HS-27A (cell line): ENCODE measurements around the gene LBP.
"Not testable (repeated sequence)": the region's sequence is repeated elsewhere in the genome, so short reads cannot be mapped to it uniquely, and the experiment has no call there.

Experiments
- DNase-seq: peaks from one replicate; pipeline ENCODE4 v3.0.0-alpha.2; 2012; ENCODE audit warnings: low read depth, missing footprints

LBP gene

DNA sequence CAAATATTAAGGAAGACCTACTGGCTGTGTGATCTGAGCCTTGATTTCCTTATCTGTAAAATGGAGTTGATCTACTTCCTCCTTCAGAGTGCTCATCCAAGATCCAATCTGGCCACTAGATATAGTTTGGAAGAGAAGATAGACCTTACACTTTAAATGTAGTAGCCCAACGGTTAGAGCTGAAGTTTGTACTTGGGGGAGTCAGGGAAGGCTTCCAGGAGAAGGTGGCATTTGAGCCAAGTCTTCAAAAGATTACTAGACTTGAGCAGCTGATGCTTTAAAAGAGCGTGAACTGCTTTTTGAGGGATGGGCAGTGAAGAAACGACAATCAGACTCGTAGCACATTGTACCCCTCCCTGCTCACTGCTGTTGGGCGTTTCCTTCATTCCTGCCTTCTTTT lies 3.6 kb downstream of the LBP start:
- DNase-seq: no peak

DNA sequence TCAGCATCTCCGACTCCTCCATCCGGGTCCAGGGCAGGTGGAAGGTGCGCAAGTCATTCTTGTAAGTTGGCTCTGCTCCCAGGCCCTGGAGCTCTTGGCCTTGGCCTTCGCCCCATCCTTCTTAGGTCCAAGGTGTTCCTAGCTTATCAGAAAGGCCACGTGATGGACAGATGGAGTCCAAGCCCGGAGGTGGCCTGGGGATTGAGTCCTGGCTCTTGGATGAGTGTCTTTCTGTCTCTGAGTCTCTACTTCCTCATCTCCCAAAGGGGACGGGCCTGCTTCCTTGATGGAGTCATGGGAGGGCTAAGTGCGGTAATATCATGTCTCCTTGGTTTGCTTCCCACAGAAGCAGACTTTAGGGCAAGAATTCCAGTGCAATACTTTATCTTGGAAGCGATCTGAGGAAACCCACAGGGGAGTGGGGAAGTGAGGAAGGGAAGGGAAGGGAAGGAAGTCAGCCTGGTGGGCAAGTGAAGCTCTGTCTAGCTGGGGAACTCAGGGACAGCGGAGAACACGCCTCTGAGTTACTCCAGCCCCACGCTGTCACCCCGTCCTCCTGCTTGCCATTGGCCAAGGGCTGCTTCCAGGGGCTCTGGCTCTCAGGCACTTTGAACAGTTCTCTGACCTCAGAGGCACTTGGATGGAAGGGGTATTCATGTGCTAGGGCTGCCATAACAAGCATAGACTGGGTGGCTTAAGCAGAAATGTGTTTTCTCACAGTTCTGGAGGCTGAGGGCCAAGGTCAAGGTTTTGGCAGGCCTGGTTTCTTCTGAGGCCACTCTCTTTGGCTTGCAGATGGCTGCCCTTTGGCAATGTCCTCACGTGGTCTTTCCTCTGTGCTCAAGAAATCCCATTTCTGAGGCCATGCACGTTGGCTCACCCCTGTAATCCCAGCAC lies 4.8 kb downstream of the LBP start:
- no peak for DNase-seq

DNA sequence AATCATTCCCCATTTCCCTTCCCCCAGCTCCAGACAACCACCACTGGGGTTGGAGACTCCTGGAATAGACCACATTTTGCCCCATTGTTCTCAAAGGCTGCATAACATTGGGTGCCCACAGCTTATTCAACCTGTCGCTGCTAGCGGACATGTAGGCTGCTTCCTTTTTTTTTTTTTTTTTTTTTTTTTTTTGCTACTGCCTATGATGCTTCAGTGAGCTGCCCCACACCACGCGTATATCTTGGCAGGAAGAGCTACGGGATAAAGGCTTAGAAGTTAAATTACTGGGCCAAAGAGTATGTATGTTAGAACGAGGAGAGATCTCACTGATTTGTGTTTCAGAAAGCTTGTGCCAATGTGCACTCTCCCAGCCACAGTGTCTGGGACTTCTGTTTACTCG lies 7.0 kb downstream of the LBP start:
- DNase-seq: no peak

DNA sequence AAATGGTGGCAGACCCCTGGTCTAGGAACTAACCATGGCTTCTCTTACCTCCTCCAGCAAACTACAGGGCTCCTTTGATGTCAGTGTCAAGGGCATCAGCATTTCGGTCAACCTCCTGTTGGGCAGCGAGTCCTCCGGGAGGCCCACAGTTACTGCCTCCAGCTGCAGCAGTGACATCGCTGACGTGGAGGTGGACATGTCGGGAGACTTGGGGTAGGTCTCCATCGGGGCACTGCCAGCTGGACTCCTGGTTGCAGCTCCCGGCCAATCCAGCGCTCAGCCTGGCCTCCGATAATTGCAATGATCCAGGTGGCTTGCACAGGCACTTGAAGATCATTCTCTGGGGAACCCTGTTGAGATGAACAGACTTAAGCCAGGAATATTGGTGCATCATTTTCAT lies 7.9 kb downstream of the LBP start:
- no peak for DNase-seq

DNA sequence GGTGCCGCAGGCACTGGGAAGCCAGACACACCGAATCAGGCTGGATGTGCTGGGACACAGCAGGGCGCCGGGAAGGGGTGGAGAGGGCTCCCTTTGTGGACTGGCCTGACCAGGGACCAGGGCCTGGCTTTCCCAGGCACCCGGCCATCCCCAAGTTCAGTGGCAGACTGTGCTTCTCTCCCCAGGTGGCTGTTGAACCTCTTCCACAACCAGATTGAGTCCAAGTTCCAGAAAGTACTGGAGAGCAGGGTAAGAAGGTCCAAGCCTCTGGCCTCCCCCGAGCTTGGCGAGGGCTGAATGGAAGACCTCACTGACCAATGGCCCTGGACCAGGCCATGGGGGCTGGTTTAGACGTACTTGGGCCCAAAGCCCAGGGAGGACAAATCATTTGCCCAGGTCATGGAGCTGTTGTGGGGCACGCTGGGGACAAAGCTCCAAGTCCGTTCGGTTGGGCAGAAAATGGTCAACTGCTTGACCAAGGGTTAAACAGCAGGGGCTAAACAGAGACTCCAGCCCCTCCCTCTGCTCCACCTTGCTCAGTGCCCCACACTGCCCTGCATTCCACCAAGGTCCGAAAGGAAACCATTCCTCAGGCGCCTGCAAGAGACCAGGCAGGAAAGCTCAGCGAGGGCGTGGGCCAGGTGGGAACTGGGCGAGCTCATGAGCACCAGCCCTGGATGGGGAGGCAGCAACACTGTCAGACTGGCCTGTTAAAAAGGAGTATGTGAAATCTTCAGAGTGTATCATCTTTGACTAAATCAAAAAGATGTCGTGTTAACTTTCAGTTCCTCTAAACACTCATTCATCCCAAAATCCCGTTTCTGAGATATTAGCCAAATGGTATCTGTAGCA lies 9.1 kb downstream of the LBP start:
- DNase-seq: no peak

DNA sequence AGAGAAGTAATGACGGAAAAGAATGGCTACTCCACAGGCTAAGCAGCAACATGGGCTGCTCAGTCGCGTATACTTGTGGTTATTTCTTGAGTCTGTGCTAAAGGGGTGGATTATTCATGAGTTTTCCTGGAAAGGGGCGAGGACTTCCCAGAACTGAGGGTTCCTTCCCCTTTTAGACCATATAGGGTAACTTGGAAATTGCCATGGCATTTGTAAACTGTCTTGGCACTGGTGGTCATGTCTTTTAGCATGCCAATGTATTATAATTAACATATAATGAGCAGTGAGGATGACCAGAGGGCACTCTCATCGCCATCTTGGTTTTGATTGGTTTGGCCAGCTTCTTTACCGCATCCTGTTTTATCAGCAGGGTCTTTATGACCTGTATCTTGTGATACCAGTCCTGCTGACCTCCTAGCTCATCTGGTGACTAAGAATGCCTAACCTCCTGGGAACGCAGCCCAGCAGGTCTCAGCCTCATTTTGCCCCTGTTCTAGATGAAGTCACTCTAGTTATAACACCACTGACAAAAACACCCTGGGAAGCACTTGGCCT lies 11.4 kb downstream of the LBP start:
- DNase-seq: no peak

DNA sequence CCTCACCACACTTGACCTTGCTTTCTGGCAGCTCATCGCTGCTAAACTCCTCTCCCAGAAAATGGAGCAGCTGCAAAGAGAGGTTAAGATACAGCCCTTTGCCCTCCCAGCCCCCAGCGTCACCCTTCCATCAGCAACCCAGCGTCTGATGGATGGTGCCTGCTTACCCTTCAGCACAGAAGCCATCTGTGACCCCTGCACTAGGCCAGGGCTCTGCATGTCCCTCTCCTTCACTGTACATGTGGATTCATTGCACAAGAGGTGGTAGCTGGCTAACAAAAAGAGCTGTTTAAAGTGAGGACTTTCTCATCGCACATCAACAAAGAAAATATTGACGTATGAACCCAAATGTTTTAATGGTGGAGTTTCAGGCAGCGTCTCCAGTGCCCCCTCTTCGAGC lies 12.3 kb downstream of the LBP start:
- no peak for DNase-seq

DNA sequence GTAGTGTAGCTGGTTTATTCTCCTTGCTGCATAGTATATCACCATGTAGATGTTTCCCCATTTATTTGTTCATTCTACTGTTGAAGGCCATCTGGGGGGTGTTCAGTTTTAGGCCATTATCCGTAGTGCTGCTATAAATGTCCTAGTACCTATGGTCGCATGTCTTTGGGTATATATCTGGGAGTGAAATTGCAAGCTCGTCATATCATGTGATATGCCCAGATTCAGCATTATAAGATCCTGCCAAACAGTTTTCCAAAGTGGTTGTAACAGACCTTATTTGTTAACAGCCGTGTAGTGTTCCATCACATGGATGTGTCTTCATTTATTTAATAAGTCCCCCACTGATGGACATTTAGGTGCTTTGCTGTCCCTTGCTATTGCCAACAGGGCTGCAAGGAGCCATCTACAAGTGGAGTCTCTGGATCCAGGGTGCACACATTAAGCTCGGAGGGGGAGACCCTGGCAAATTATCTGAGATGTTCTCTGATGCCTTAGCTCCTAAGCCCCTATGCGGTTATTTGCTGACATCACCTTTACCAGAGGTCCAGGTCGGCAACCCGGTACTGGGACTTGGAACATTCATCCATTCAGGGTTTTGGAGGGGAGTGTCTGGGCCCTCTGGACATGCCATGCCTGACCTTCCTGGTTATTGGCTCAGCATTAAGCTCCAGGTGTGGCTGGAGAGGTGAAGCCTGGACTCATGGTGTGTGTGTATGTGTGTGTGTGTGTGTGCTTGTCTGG lies 16.9 kb downstream of the LBP start:
- no peak for DNase-seq

DNA sequence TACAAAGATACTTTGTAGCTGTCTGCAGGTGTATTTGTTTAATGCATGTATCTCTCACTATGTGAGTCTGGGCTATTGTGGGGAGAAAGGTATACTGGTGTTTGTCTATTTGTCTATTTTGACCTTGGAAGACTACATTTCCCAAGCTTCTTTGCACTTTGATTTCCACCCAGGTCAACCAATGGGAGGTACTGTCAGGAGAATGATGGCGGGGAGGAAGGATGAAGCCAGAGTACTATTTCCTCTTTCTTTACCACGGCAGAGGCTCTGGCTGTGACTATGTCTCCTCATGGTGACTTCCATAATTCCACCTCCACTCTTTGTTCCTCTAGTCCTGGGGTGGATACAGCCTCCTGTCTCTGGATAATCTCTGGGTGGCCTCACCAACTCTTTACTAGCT lies 23.1 kb downstream of the LBP start:
- DNase-seq: no peak

DNA sequence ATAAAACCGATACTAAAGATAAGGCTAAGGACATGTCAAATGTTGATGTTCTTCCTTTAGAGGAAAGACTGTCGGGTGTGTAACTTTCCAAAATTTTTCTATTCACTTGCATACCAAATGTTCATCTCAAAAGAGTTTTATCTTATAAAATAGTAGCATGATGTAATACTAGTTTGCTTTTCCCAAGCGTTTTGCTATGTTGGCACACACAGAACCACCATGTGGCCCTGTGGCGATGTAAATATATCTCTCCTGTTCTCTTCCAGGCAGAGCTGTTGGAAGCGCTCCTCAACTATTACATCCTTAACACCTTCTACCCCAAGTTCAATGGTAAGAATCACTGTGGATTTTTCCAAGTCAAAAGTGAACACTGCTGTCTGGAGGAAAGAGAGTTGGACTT lies 26.5 kb downstream of the LBP start:
- DNase-seq: no peak

DNA sequence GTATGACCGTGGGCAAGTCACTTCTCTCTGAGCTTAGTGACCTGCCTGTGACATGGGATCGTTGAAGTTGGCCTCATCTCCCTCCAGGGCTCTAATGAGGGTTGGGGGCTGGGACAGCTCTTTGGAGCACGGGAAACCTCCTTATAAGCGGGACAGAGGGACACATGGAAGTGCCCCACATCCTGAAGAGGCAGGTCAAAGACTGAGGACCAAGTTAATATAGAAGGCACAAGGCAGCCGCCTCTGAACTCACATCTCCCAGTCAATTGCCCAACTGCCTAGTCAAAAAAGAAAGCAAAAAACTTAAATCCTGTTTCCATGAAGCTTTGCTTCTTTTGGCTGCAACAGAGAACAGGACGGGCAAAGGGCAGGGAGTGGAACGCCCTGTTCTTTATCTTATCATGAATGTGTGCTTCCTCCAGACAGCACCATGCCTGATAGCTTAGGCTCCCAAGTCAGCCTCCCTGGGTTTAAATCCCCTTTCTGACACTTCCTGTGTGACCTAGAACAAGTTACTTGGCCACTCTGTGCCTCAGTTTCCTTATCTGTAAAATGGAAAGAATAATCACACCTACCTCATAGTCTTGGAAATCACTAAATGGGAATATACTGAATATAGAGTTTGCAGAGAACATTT lies 27.1 kb downstream of the LBP start:
- DNase-seq: no peak

DNA sequence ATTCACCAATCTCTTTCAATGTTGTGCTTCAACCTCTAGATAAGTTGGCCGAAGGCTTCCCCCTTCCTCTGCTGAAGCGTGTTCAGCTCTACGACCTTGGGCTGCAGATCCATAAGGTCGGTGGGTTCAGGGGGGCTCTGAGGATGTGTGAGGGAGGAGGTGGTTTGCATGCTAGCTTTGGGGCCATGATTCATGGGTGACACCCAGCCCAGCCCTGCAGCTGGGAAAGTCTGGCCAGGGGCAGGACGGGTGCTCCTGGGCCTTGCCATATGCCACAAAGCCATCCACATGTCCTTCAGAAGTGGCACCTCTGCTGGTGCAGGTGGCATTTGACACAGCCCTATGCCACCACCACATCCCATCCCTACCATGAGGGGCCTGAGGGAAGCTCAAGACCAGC lies 27.6 kb downstream of the LBP start:
- DNase-seq: no peak

DNA sequence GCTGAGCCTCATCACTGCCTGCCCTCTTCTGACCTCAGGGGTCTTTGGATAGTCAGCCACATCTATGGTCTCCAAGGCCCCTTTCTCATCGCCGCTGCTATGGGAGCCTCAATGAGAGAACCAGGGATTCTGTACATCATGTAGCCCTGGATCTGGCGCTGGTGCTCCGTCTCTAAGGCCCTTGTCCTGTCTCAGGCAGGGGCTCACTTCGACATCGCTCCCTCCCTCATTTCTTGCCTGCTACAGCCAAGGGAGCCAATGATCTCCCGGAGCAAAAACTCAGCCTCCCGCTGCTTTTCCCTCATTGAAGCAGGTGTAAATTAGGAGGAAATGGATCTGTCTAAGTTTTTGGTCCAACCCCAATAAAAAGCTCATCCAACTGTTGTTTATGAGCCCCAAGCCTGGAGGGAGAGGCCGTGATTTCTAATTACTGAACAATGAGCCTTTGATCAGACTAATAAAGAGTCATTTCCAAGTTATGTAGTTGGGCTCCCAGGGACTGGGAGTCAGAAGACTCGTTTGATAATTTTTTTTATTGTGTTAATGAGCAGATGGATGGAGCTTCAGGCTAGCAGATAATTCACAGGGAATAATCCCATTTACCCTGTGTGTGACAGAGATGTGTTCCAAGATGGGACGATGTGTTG lies 30.9 kb downstream of the LBP start:
- no peak for DNase-seq

DNA sequence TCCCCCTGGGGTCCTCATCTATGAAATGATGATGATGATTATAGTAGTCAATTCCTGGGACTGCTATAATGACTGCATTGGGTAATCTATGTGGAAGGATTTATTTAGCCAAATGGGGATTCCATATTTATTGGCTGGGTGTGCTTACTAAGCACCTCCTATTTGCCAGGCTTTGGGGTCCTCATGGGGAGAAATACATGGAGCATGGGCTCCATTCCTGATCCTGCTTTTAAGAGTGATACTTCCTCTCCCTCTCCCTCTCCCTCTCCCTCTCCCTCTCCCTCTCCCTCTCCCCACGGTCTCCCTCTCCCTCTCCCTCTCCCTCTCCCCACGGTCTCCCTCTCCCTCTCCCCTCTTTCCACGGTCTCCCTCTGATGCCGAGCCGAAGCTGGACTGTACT lies 31.6 kb downstream of the LBP start:
- DNase-seq: not testable (repeated sequence)

DNA sequence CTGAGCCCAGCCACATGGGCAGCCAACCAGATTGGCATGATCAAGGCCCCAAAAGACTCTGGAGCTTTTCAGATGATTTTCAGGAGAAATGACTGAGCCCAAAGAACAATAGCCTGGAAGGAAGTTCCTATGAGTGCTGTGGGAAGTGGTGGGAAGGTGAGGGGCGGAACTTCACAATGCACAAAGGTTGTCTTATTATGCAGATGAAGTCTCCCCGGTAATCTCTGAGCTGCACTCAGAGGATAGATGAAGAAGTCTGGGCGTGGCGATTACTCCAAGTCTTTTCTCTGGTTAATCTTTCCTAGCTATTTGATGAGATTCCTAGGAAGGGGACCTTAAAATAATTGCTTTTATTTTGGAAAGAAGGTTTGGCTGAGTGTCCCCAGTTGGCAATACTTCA lies 36.9 kb downstream of the LBP start:
- DNase-seq: no peak

DNA sequence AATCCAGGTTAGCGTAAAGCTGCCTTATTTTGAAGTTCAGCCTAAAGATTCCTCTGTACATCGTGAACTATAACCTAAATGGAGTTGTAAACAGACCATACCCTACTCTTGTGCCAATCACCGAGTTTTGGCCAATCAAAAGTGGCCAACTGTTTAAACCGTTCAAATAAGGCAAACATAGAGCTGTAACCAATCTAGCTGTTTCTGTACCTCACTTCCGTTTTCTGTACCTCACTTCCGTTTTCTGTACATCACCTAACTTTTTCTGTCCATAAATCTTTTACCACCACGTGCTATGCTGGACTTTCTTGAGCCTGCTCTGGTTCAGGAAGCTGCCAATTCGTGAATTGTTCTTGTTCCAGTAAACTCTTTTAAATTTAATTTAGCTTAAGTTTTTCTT lies 39.7 kb downstream of the LBP start:
- DNase-seq: no peak

DNA sequence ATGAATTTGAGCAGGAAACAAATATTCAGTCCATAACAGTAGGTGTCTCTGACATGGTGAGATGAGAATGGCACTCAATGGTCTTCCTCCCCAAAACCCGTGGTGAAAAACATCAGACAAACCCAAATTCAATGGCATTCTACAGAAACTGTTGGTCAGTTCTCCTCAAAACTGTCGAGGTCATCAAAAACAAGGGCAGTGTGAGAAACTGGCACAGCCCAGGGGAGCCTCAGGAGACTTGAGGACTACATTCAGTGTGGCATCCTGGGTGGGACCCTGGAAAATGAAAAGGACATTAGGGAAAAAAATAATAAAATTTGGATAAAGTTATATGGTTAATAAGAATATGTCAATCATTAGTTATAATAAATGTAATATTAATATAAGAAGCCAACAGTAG lies 40.6 kb downstream of the LBP start:
- DNase-seq: no peak

DNA sequence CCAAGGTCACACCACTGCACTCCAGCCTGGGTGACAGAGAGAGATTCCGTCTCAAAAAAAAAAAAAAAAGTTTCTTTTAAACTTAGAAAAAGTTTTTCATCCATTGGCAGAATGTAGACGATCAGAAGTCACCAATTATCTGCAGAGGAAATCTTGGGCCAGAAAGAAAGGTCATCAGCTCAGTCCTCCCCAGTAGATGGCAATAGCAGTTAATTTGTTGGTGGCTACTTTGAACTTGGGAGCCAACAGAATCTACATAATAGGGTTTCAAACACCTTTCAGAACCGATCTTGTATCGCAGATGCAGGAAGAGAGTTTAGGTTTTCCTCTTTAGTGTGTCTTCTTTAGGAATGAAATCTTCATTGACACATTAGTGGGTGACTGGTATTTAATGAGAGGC lies 41.7 kb downstream of the LBP start:
- DNase-seq: no peak

DNA sequence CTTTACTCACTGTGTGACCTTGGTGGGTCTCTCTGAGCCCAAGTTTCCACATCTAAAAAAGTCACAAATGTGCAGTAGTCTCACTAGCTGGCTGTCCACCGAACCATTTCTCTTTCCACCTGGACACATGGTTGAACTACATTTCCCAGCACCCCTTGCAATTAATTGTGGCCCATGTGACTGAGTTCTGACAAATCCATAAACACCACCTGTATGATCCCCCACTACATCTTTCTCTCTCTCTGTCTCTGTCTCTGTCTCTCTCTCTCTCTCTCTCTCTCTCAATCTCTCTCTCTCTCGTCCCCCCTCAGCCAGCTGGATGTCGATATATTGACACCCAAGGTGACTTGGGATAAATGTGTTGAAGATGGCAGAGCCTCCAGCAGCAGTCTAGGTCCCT lies 46.1 kb downstream of the LBP start:
- no peak for DNase-seq

DNA sequence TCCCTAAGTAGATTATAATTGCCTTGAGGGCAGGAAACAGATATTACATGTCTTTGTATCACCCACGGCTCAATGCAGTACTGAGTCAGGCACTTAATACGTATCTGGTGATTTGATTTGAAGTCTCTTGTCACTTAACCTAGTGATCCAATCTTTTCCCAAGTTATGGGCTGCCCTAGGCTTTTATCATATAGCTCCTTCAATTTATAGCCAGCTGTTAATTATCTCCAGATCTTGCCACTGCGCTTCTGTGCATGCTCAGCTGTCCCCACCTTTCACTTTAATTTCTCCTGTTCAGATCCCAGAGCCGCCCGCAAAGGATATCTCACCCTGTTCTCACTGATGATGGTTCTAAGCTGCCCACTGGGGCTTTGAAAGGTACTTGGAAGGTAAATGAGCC lies 47.0 kb downstream of the LBP start:
- DNase-seq: no peak

DNA sequence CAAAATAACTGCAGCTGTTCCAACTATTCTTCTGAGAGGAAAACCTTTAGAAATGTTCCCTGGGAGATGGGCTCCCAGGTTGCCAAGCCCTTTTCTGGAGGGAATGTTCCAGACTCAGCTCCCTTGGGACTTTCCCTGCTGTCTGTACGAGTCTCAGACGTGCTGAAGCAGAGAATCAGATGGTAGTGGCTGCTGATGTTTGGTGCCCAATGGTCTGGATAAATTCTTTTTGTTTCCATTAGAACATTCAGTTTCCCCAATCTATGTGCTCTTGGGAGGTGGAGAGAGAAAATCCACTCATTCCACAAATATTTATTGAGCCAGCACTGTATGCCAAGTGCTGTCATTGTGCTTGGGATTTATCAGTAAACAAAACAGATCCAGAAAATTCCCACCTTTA lies 48.9 kb downstream of the LBP start:
- DNase-seq: no peak
